Brain microvascular endothelial cell (primary cell): ENCODE results near the gene HOMER2.

Experiments used
- DNase-seq: peaks from one replicate; pipeline ENCODE4 v3.0.0-alpha.2; 2020
- H3K27ac ChIP-seq: fragments of 250-450 bp; sonication (Bioruptor Pico); 2 replicates; pipeline ENCODE4 v1.5.1; 2020; ENCODE audit warnings: mild to moderate bottlenecking, moderate library complexity
- H3K27me3 ChIP-seq: fragments of 250-450 bp; sonication (Bioruptor Pico); replicated peaks from 2 replicates; pipeline ENCODE4 v1.5.1; 2020; ENCODE audit warnings: mild to moderate bottlenecking
- H3K36me3 ChIP-seq: fragments of 250-450 bp; sonication (Bioruptor Pico); replicated peaks from 2 replicates; pipeline ENCODE4 v1.5.1; 2020; ENCODE audit warnings: mild to moderate bottlenecking
- H3K4me3 ChIP-seq: 2 replicates; pipeline ENCODE4 v1.5.1; 2011; ENCODE audit warnings: low read depth, mild to moderate bottlenecking, control low read depth, low read length, moderate library complexity
- in situ Hi-C: cut with HindIII; loops from 2 replicates; pipeline ENCODE4 v1.10.0; 2017; ENCODE audit warnings: low sequenced_read_pairs, low pct_ligation_motif_present
- TF ChIP-seq, protein P1 (sequence below): IDR thresholded peaks from 2 replicates; pipeline ENCODE4 v1.5.1; 2011; ENCODE audit warnings: low read depth, mild to moderate bottlenecking, moderate library complexity, low read length, control low read depth, inconsistent platforms; ENCODE audit errors: missing control alignments

Gene HOMER2

DNA sequence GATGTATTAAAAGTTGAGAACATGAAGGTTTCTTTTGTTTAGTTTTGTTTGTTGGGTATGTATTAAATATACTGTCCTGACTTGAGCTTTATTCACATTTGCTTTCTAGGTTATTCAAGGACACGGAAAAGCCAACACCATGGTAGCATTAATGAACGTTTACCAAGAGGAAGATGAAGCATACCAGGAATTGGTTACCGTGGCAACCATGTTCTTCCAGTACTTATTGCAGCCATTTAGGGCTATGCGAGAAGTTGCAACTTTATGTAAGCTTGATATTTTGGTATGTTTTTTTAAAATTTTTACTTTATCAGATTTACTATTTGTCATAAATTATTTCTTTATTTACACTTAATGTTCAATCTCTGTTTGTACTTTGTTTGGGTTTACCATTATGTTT is 139.5 kb downstream of the HOMER2 start:
- no peak for DNase-seq
- Histone ChIP-seq H3K27ac (no peak overlapping the region), H3K36me3 (peaks cover 19% of the 10 kb centered on the region), H3K27me3 (no peaks in the 10 kb centered on the region), H3K4me3 (no peak overlapping the region)
- TF ChIP-seq, protein P1, sequence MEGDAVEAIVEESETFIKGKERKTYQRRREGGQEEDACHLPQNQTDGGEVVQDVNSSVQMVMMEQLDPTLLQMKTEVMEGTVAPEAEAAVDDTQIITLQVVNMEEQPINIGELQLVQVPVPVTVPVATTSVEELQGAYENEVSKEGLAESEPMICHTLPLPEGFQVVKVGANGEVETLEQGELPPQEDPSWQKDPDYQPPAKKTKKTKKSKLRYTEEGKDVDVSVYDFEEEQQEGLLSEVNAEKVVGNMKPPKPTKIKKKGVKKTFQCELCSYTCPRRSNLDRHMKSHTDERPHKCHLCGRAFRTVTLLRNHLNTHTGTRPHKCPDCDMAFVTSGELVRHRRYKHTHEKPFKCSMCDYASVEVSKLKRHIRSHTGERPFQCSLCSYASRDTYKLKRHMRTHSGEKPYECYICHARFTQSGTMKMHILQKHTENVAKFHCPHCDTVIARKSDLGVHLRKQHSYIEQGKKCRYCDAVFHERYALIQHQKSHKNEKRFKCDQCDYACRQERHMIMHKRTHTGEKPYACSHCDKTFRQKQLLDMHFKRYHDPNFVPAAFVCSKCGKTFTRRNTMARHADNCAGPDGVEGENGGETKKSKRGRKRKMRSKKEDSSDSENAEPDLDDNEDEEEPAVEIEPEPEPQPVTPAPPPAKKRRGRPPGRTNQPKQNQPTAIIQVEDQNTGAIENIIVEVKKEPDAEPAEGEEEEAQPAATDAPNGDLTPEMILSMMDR, result no peak
- in situ Hi-C loops, result no loop called here

DNA sequence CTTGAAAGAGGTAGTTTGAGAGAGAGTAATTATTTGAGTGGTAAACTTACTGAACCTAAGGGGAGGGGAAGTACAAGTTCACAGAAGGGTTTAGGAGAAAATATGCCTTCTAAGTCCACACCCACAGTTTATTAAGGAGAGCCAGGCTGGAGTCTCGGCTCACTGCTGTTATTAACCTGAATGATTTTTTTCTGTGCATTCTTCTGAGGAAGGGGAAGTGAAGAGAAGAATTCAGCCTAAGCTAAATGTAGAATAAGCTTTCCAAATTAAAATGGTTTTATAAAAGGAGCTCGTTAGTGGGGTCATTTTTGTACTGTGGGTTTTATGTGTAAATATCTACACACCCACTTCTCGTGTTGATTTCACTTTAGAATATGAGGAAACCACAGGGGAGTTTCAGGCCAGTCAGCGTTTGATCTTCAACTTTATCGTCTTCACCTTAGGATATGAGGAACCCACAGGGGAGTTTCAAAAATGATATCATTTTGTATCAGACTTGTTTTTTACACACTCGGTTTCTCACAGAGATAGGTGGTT is 141.6 kb downstream of the HOMER2 start:
- in situ Hi-C loops, result no loop called here
- Histone ChIP-seq H3K27ac (peak overlapping the region; percentile 95), H3K4me3 (peak overlapping the region; percentile 87), H3K36me3 (peaks cover 11% of the 10 kb centered on the region), H3K27me3 (no peaks in the 10 kb centered on the region)
- TF ChIP-seq, protein P1, result no peak
- no peak for DNase-seq

DNA sequence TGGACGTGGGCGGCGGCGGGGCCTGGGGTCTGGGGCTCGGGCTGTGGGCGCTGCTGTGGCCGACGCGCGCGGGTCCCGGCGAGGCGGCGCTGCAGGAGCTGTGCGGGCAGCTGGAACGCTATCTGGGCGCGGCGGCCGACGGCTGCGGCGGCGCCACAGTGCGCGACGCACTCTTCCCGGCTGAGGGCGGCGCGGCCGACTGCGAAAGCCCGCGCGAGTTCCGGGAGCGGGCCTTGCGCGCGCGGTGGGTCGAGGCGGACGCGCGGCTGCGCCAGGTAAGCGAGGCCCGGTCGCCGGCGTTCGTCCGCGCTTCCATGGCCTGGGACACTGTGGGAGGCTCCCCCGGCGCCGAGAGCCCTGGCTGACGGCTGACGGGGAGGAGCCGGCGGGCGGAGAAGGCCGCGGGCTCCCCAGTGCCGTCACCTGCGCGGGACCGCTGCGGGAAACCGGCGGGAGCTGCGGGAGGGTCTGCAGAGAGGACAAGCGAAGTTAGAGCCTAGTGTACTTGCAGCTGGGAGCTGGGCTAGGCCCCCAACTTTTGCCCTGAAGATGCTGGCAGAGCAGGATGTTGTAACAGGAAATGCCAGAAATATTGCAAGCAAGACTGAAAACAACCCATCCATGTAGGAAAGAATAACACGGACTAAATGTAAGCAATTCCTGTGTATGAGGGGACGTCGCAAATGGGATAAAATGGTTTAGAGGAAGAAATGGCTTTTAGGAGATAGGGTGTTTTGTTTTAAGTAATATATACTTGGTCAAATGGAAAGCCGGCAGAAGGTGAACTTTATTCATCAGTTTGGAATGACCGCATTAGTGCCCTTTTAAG is 142.2 kb downstream of the HOMER2 start:
- in situ Hi-C loops, result no loop called here

DNA sequence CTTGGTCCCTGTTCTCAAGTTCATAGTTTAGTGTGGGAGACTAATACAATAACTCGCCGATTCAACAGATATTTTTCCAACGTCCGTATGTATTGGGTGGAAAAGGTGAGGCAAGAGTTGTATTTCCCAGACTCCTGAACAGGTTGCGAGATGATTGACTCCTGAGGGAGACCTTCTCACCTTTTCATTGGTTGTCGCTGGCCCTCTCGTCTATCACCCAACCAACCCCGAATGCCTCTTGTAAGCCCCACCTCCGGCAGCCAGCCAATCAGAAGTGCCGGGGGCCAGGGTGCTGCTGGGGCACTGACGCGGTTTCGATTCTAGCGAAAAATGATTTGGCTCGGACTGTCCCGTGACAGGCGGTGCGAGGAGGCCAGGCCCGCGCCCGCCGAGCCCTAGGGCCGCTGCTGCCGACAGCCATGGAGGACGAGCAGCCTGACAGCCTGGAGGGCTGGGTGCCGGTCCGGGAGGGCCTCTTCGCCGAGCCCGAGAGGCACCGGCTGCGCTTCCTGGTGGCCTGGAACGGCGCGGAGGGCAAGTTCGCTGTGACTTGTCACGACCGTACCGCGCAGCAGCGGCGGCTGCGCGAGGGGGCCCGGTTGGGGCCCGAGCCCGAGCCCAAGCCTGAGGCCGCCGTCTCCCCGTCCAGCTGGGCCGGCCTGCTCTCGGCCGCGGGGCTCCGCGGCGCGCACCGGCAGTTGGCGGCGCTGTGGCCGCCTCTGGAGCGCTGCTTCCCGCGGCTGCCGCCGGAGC is 143.0 kb downstream of the HOMER2 start, which contains the start of gene WHAMM:
Gene WHAMM, plus strand, starts transcription at position 321 of the 753 bp plus-strand sequence. Its CDS starts 99 bp downstream, at position 420.
- in situ Hi-C loops, result no loop called here
- no peaks in the 10 kb centered on the region for H3K27me3 ChIP-seq
- peak within 1 kb of the TSS; percentile 87 for H3K4me3 ChIP-seq
- H3K36me3 ChIP-seq, result peaks cover 9% of the 10 kb centered on the region
- DNase-seq, result peak; percentile 98
- TF ChIP-seq, protein P1, result no peak
- H3K27ac ChIP-seq, result peak within 1 kb of the TSS; percentile 95

More for the DNA sequence above, 142.2 kb downstream of the HOMER2 start:
- Histone ChIP-seq H3K36me3 (peaks cover 9% of the 10 kb centered on the region), H3K27ac (peak overlapping the region; percentile 95), H3K4me3 (peak overlapping the region; percentile 87), H3K27me3 (no peaks in the 10 kb centered on the region)
- no peak for DNase-seq
- TF ChIP-seq, protein P1, result no peak

DNA sequence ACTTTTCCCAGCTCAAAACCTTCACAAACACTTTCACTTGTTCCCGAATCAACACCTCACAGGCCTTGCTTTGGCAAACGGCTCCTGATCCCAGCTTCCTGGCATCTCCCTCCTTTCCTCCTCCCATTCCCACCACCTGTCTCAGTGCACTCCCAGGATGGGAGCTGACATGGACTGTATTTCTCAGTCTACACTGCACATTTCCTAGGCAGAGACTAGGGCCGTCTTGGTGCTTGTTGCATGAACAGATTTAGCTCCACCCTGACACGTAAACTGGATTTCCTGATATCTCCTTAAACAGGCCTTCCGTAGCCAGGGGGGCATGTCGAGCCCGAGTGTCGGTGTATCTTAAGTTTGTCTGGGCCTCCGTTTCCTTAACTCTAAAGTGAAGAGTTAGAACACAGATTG is 143.9 kb downstream of the HOMER2 start:
- Histone ChIP-seq H3K4me3 (no peak overlapping the region), H3K27me3 (no peaks in the 10 kb centered on the region), H3K36me3 (peaks cover 4% of the 10 kb centered on the region), H3K27ac (no peak overlapping the region)
- TF ChIP-seq, protein P1, result no peak
- in situ Hi-C loops, result no loop called here
- DNase-seq, result no peak
